SK-N-SH (cell line): ENCODE measurements around the gene VIL1. TPM values are rescaled to one million over a fixed set of nuclear protein-coding genes. Genes with fewer than 3 reads are reported as not detected.
A peak's percentile ranks its signal among the peaks of the same experiment; 100 is the strongest.

ENCODE experiments used
- CTCF ChIA-PET: fragments of 300-600, 350-600 bp; formaldehyde crosslinking; extraction: SDS; loops from one replicate; lab custom pipeline; 2021; lab: Yijun Ruan, JAX
- POLR2A ChIA-PET: fragments of 350-600 bp; sonication (Branson Sonifier 250); formaldehyde crosslinking; extraction: SDS; loops from one replicate; lab custom pipeline; 2020; ENCODE audit warnings: antibody characterized with exemption, inconsistent platforms; lab: Yijun Ruan, JAX
- DNase-seq: peaks from one replicate; pipeline ENCODE4 v3.0.0; 2012
- H2AFZ ChIP-seq: fragments of 200-600 bp; sonication (generic); 2 replicates; pipeline ENCODE4 v1.8.1; 2016; ENCODE audit warnings: antibody characterized with exemption, mild to moderate bottlenecking, low read depth
- H3F3A ChIP-seq: fragments of 200-600 bp; sonication (generic); replicated peaks from 2 replicates; pipeline ENCODE3; 2016; ENCODE audit warnings: antibody characterized with exemption, mild to moderate bottlenecking; ENCODE audit not compliant: insufficient read depth
- H3K27ac ChIP-seq, 2 experiments: fragments of 200-500 bp in 1 of 2; fragments of 200-600 bp in 1 of 2; sonication (Bioruptor generic) in 1 of 2; sonication (generic), shearing (Covaris generic) in 1 of 2; 2 replicates each; pipeline versions ENCODE4 v1.5.1 to v1.6.1; 2014 to 2016; ENCODE audit warnings: low read depth in 2 of 2, inconsistent platforms in 1 of 2, low read length in 1 of 2, mild to moderate bottlenecking in 1 of 2, mixed read lengths in 1 of 2
- H3K27me3 ChIP-seq: fragments of 200-600 bp; sonication (generic), shearing (Covaris generic); 2 replicates; pipeline ENCODE4 v1.6.1; 2016; ENCODE audit warnings: mixed run types; ENCODE audit not compliant: insufficient read depth
- H3K36me3 ChIP-seq, 2 experiments: fragments of 200-500 bp in 1 of 2; fragments of 200-600 bp in 1 of 2; sonication (Bioruptor generic) in 1 of 2; sonication (generic) in 1 of 2; replicated peaks in 1 of 2; 2 replicates each; pipeline versions ENCODE3 to v1.5.1; 2014 to 2016; ENCODE audit warnings: low read length in 1 of 2, mild to moderate bottlenecking in 1 of 2; ENCODE audit not compliant: insufficient read depth in 2 of 2, control insufficient read depth in 1 of 2
- H3K4me1 ChIP-seq, 2 experiments: fragments of 200-500 bp in 1 of 2; fragments of 200-600 bp in 1 of 2; sonication (Bioruptor generic) in 1 of 2; sonication (generic), shearing (Covaris generic) in 1 of 2; 2 replicates each; pipeline versions ENCODE4 v1.5.1 to v1.6.1; 2014 to 2016; ENCODE audit warnings: low read depth in 1 of 2, low read length in 1 of 2, mixed run types in 1 of 2; ENCODE audit not compliant: insufficient read depth in 2 of 2, control insufficient read depth in 1 of 2
- H3K4me2 ChIP-seq: fragments of 200-600 bp; sonication (generic), shearing (Covaris generic); 2 replicates; pipeline ENCODE4 v1.6.1; 2017; ENCODE audit warnings: mixed run types
- H3K4me3 ChIP-seq, 2 experiments: fragments of 200-500 bp in 1 of 2; fragments of 200-600 bp in 1 of 2; sonication (Bioruptor generic) in 1 of 2; sonication (generic), shearing (Covaris generic) in 1 of 2; 2 replicates each; pipeline versions ENCODE4 v1.5.1 to v1.8.1; 2014 to 2016; ENCODE audit warnings: low read depth in 2 of 2, inconsistent platforms in 1 of 2, low read length in 1 of 2, mild to moderate bottlenecking in 1 of 2, mixed read lengths in 1 of 2, moderate library complexity in 1 of 2
- H3K79me2 ChIP-seq: fragments of 200-600 bp; sonication (generic); 2 replicates; pipeline ENCODE4 v1.8.1; 2017; ENCODE audit warnings: mild to moderate bottlenecking; ENCODE audit not compliant: insufficient read depth
- H3K9ac ChIP-seq: fragments of 200-600 bp; sonication (generic); 2 replicates; pipeline ENCODE4 v1.6.1; 2017; ENCODE audit warnings: mixed run types
- H3K9me2 ChIP-seq: fragments of 200-600 bp; sonication (generic); 2 replicates; pipeline ENCODE4 v1.6.1; 2017; ENCODE audit warnings: mixed run types
- H3K9me3 ChIP-seq: fragments of 200-600 bp; sonication (generic); 2 replicates; pipeline ENCODE4 v1.6.1; 2017; ENCODE audit warnings: mixed run types, mild to moderate bottlenecking, moderate library complexity
- H4K20me1 ChIP-seq: fragments of 200-600 bp; sonication (generic); 2 replicates; pipeline ENCODE4 v1.6.1; 2017; ENCODE audit warnings: mild to moderate bottlenecking, mixed run types; ENCODE audit not compliant: insufficient read depth
- CHD2 ChIP-seq: fragments of 150-350 bp; IDR thresholded peaks from 2 replicates; pipeline ENCODE4 v1.6.1; 2018; ENCODE audit warnings: low read length; ENCODE audit not compliant: partially characterized antibody
- ELF1 ChIP-seq: IDR thresholded peaks from 2 replicates; pipeline ENCODE4 v1.4.0; 2012
- EP300 ChIP-seq, 2 experiments: IDR thresholded peaks; 2 replicates each; pipeline versions ENCODE4 v1.4.0 to v1.6.1; 2012; ENCODE audit warnings: borderline replicate concordance in 1 of 2, low read depth in 1 of 2, low read length in 1 of 2
- EZH2phosphoT487 ChIP-seq: fragments of 200-600 bp; sonication (generic); IDR thresholded peaks from 2 replicates; pipeline ENCODE4 v1.6.1; 2017; ENCODE audit warnings: low read depth, mixed run types, mild to moderate bottlenecking, antibody characterized with exemption, moderate library complexity, borderline replicate concordance
- FOSL2 ChIP-seq: IDR thresholded peaks from 2 replicates; pipeline ENCODE4 v1.4.0; 2012; ENCODE audit warnings: low read depth, mild to moderate bottlenecking, moderate library complexity, borderline replicate concordance
- FOXJ3 ChIP-seq: sonication (generic); formaldehyde crosslinking; IDR thresholded peaks from 2 replicates; pipeline ENCODE4 v1.5.1; 2020; ENCODE audit warnings: mild to moderate bottlenecking, missing genetic modification reagents
- FOXM1 ChIP-seq: IDR thresholded peaks from 2 replicates; pipeline ENCODE4 v1.4.0; 2012; ENCODE audit warnings: low read depth, mild to moderate bottlenecking
- GABPA ChIP-seq: IDR thresholded peaks from 2 replicates; pipeline ENCODE4 v1.4.0; 2012; ENCODE audit warnings: low read depth, mild to moderate bottlenecking
- JUND ChIP-seq: IDR thresholded peaks from 2 replicates; pipeline ENCODE4 v1.4.0; 2012
- MEF2A ChIP-seq: IDR thresholded peaks from 2 replicates; pipeline ENCODE4 v1.4.0; 2012; ENCODE audit warnings: low read depth, borderline replicate concordance
- MXI1 ChIP-seq: IDR thresholded peaks from 2 replicates; pipeline ENCODE4 v1.6.1; 2012; ENCODE audit warnings: mild to moderate bottlenecking, low read depth, low read length, improper control_type of control experiment
- NFIC ChIP-seq: IDR thresholded peaks from 2 replicates; pipeline ENCODE4 v1.4.0; 2012; ENCODE audit warnings: borderline replicate concordance
- POLR2AphosphoS5 ChIP-seq: IDR thresholded peaks from 2 replicates; pipeline ENCODE4 v1.6.1; 2012; ENCODE audit warnings: low read depth, low read length
- RAD21 ChIP-seq: IDR thresholded peaks from 2 replicates; pipeline ENCODE4 v1.6.1; 2012; ENCODE audit warnings: mild to moderate bottlenecking, low read length
- RCOR1 ChIP-seq: fragments of 150-350 bp; IDR thresholded peaks from 2 replicates; pipeline ENCODE4 v1.6.1; 2017; ENCODE audit warnings: antibody characterized with exemption, low read length
- RXRA ChIP-seq: IDR thresholded peaks from 2 replicates; pipeline ENCODE4 v1.4.0; 2012; ENCODE audit warnings: low read depth, mild to moderate bottlenecking, borderline replicate concordance
- SIN3A ChIP-seq: IDR thresholded peaks from 2 replicates; pipeline ENCODE4 v1.6.1; 2012; ENCODE audit warnings: low read depth, mild to moderate bottlenecking, low read length, moderate library complexity, borderline replicate concordance
- SMC3 ChIP-seq: IDR thresholded peaks from 2 replicates; pipeline ENCODE4 v1.6.1; 2012; ENCODE audit warnings: low read depth, low read length, improper control_type of control experiment
- TAF1 ChIP-seq: IDR thresholded peaks from 2 replicates; pipeline ENCODE4 v1.6.1; 2012; ENCODE audit warnings: low read depth, mild to moderate bottlenecking, low read length, moderate library complexity, borderline replicate concordance
- TCF12 ChIP-seq: IDR thresholded peaks from 2 replicates; pipeline ENCODE4 v1.4.0; 2012
- TEAD4 ChIP-seq: IDR thresholded peaks from 2 replicates; pipeline ENCODE4 v1.4.0; 2012; ENCODE audit warnings: mild to moderate bottlenecking, borderline replicate concordance; ENCODE audit not compliant: insufficient read depth
- USF2 ChIP-seq: fragments of 150-350 bp; IDR thresholded peaks from 2 replicates; pipeline ENCODE4 v1.6.1; 2017; ENCODE audit warnings: antibody characterized with exemption, low read length, low read depth, borderline replicate concordance
- YY1 ChIP-seq: IDR thresholded peaks from 2 replicates; pipeline ENCODE4 v1.4.0; 2012; ENCODE audit warnings: low read depth, mild to moderate bottlenecking
- WGBS: methylation state at CpG from one replicate; pipeline ENCODE4 v1.1.6; 2017; ENCODE audit warnings: low lambda C conversion rate; 5-methylcytosine and 5-hydroxymethylcytosine counted together
- polyA plus RNA-seq, 3 experiments: library from polyadenylated mRNA; depleted of rRNA; stranded (reverse); fragments of >200 nt; gene quantifications; 2 replicates each; pipeline ENCODE4 v1.2.3, GENCODE V29; 2012
- TF ChIP-seq, protein P1 (sequence below): IDR thresholded peaks from 2 replicates; pipeline ENCODE4 v1.4.0; 2012; ENCODE audit warnings: low read depth
- TF ChIP-seq, protein P2 (sequence below): IDR thresholded peaks from 2 replicates; pipeline ENCODE4 v1.6.1; 2012; ENCODE audit warnings: mild to moderate bottlenecking, low read depth, low read length, moderate library complexity
- TF ChIP-seq, protein P3 (sequence below): fragments of 150-350 bp; IDR thresholded peaks from 2 replicates; pipeline ENCODE4 v1.6.1; 2016; ENCODE audit warnings: mild to moderate bottlenecking, low read depth, low read length

The VIL1 gene
- polyA plus RNA-seq, 1 of the 3 experiments (the other 2 are of a cell fraction) = under 0.01 TPM

- peak overlapping the region; percentile 87 for H3K4me2 ChIP-seq
- peaks cover under 1% of the 10 kb centered on the region; the same call in 1 of the 2 replicates for H4K20me1 ChIP-seq
- peaks cover 17% of the 10 kb centered on the region for H3F3A ChIP-seq
- peaks cover 15 to 26% of the 10 kb centered on the region in 2 experiments; a peak in 3 of 4 replicates for H3K4me1 ChIP-seq
- H3K27ac ChIP-seq = peak overlapping the region; percentile 95 to 98
- WGBS = 3% methylated on average over 22 of the region's 57 CpGs
- H3K9ac ChIP-seq = peak overlapping the region; percentile 94
- no peaks in the 10 kb centered on the region for H3K9me2 ChIP-seq
- H2AFZ ChIP-seq = peak overlapping the region; percentile 93
- peak overlapping the region; percentile 88 to 92 for H3K4me3 ChIP-seq
- CTCF ChIA-PET = interaction anchor here (0.6 to 5.3 kb wide), 32 partner anchors 7 to 610 kb away, joined by 3 to 31 read pairs (median 4); partner anchors contain the start of genes AAMP, CATIP and PNKD
- H3K79me2 ChIP-seq = peaks cover 24% of the 10 kb centered on the region
- H3K36me3 ChIP-seq = no peaks in the 10 kb centered on the region
- DNase-seq = peak; percentile 96
- no peaks in the 10 kb centered on the region for H3K27me3 ChIP-seq
- H3K9me3 ChIP-seq = no peaks in the 10 kb centered on the region
- POLR2A ChIA-PET = interaction anchor here (0.5 to 1.0 kb wide), 3 partner anchors 72 to 126 kb away, joined by 3 to 4 read pairs (median 3); partner anchors contain the start of genes AAMP and PNKD
- TF ChIP-seq EP300 (IDR thresholded peaks at IDR 0.05; ENCODE audit: borderline replicate concordance in 1 of 2, low read depth in 1 of 2, low read length in 1 of 2) (no peak), RCOR1 (no peak), POLR2AphosphoS5 (peak; percentile 69), FOXM1 (0 out of 2 replicates have a peak, but pooled peaks have one; percentile 24), CHD2 (peak; percentile 66), FOSL2 (no peak), MXI1 (0 out of 2 replicates have a peak, but pooled peaks have one; percentile 67), EZH2phosphoT487 (no peak), GABPA (no peak), USF2 (no peak), TAF1 (no peak), TEAD4 (peak; percentile 44; the same call in 1 of the 2 replicates), FOXJ3 (CRISPR knock-in tag) (no peak), SIN3A (peak; percentile 91; the same call in 1 of the 2 replicates), MEF2A (no peak), RXRA (no peak; the same call in 1 of the 2 replicates), JUND (no peak), RAD21 (peak; percentile 67), ELF1 (peak; percentile 53), YY1 (peak; percentile 54; the same call in 1 of the 2 replicates), NFIC (no peak), SMC3 (peak; percentile 80), TCF12 (no peak; the same call in 1 of the 2 replicates)
- TF ChIP-seq, protein P1, sequence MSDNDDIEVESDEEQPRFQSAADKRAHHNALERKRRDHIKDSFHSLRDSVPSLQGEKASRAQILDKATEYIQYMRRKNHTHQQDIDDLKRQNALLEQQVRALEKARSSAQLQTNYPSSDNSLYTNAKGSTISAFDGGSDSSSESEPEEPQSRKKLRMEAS = peak; percentile 25; the same call in 1 of the 2 replicates
- TF ChIP-seq, protein P2, sequence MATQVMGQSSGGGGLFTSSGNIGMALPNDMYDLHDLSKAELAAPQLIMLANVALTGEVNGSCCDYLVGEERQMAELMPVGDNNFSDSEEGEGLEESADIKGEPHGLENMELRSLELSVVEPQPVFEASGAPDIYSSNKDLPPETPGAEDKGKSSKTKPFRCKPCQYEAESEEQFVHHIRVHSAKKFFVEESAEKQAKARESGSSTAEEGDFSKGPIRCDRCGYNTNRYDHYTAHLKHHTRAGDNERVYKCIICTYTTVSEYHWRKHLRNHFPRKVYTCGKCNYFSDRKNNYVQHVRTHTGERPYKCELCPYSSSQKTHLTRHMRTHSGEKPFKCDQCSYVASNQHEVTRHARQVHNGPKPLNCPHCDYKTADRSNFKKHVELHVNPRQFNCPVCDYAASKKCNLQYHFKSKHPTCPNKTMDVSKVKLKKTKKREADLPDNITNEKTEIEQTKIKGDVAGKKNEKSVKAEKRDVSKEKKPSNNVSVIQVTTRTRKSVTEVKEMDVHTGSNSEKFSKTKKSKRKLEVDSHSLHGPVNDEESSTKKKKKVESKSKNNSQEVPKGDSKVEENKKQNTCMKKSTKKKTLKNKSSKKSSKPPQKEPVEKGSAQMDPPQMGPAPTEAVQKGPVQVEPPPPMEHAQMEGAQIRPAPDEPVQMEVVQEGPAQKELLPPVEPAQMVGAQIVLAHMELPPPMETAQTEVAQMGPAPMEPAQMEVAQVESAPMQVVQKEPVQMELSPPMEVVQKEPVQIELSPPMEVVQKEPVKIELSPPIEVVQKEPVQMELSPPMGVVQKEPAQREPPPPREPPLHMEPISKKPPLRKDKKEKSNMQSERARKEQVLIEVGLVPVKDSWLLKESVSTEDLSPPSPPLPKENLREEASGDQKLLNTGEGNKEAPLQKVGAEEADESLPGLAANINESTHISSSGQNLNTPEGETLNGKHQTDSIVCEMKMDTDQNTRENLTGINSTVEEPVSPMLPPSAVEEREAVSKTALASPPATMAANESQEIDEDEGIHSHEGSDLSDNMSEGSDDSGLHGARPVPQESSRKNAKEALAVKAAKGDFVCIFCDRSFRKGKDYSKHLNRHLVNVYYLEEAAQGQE = peak; percentile 53; the same call in 1 of the 2 replicates
- TF ChIP-seq, protein P3, sequence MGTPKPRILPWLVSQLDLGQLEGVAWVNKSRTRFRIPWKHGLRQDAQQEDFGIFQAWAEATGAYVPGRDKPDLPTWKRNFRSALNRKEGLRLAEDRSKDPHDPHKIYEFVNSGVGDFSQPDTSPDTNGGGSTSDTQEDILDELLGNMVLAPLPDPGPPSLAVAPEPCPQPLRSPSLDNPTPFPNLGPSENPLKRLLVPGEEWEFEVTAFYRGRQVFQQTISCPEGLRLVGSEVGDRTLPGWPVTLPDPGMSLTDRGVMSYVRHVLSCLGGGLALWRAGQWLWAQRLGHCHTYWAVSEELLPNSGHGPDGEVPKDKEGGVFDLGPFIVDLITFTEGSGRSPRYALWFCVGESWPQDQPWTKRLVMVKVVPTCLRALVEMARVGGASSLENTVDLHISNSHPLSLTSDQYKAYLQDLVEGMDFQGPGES = peak; percentile 90
These were observed 22.9 kb upstream of the VIL1 start for GRCh38 chr2:218395826-218396687.
